Stimulated activated naive CD4-positive, alpha-beta T cell (primary cell): Measurements from ENCODE around the gene PLIN4.

Source experiments
- DNase-seq, 6 experiments: peaks; one replicate each; lab custom pipeline; 2025; lab: John Stamatoyannopoulos, UW

The PLIN4 gene

GRCh38 chr19:4491446-4491845 is 26.8 kb downstream of the PLIN4 start:
- no peak for DNase-seq

- no peak for DNase-seq
Measured at GRCh38 chr19:4488496-4488895, 29.8 kb downstream of the PLIN4 start.

- no peak for DNase-seq
Measured at GRCh38 chr19:4487572-4487971, 30.7 kb downstream of the PLIN4 start.

GRCh38 chr19:4483385-4483784 is 34.9 kb downstream of the PLIN4 start:
- no peak for DNase-seq

- DNase-seq: no peak
Measured at GRCh38 chr19:4482721-4483364, 35.4 kb downstream of the PLIN4 start.

- no peak for DNase-seq
Measured at GRCh38 chr19:4477034-4477801, 41.1 kb downstream of the PLIN4 start.

- DNase-seq: no peak
Measured at GRCh38 chr19:4474514-4475022, 43.7 kb downstream of the PLIN4 start.

GRCh38 chr19:4473763-4474513 is 44.3 kb downstream of the PLIN4 start:
- DNase-seq: no peak

GRCh38 chr19:4473011-4473762 is 45.1 kb downstream of the PLIN4 start:
- DNase-seq: no peak

GRCh38 chr19:4472174-4472974 is 45.9 kb downstream of the PLIN4 start, which contains the start of gene HDGFL2:
Gene HDGFL2 (plus strand): TSS chr19:4472297. CDS start chr19:4472351, 54 bp downstream.
- DNase-seq: peak in 1 of 6 experiments; percentile 30

- peak; percentile 88 to 100 (median 98) for DNase-seq
Measured at GRCh38 chr19:4471403-4472173, 46.7 kb downstream of the PLIN4 start.

- no peak for DNase-seq
Measured at GRCh38 chr19:4467835-4468234, 50.5 kb downstream of the PLIN4 start.

- no peak for DNase-seq
Measured at GRCh38 chr19:4464815-4465581, 53.3 kb downstream of the PLIN4 start.

GRCh38 chr19:4457654-4458395 is 60.5 kb downstream of the PLIN4 start, which contains the start of gene UBXN6:
Gene UBXN6 (minus strand): TSS chr19:4457794. CDS start chr19:4457697, 97 bp downstream.
- DNase-seq: peak; percentile 93 to 98 (median 96)

- peak in 4 of 6 experiments; percentile 15 to 62 (median 58) for DNase-seq
Measured at GRCh38 chr19:4456843-4457653, 61.2 kb downstream of the PLIN4 start.

- DNase-seq: no peak
Measured at GRCh38 chr19:4456476-4456842, 61.8 kb downstream of the PLIN4 start.

GRCh38 chr19:4455719-4456475 is 62.4 kb downstream of the PLIN4 start:
- DNase-seq: no peak
